ENCODE measurements around the gene BMP7. TPM values are rescaled to one million over a fixed set of nuclear protein-coding genes. Genes with fewer than 3 reads are reported as not detected.

Gene BMP7
- total and polyA plus RNA-seq, 10 donors, result 0.26 to 1.5 (median 0.75) TPM; not detected in 1

- Histone ChIP-seq H3K27ac (no peak overlapping the region), H3K9me3 (no peaks in the 10 kb centered on the region), H3K4me1 (peaks cover 0 to 23% (median 0%) of the 10 kb centered on the region in 6 donors), H3K4me3 (no peak overlapping the region), H3K36me3 (no peaks in the 10 kb centered on the region), H3K27me3 (replicated peaks in 1 of 7) (peaks cover 0 to 14% (median 0%) of the 10 kb centered on the region in 7 donors)
- 73 to 82% (median 77%) methylated on average over 19 of the region's 19 CpGs for WGBS, 5 donors
- TF ChIP-seq POLR2AphosphoS5 (IDR thresholded peaks at IDR 0.05) (no peak), CTCF (IDR thresholded peaks at IDR 0.05 in 8 of 11, conservative IDR thresholded peaks at IDR 0.05 in 3 of 11) (no peak), POLR2A (IDR thresholded peaks at IDR 0.05) (no peak)
- intact Hi-C loops (cut with DNase I; ENCODE audit: low total_unique reads), result no loop called here
- DNase-seq, result no peak
Observed at GRCh38 chr20:57221916-57222630, 44.4 kb downstream of the BMP7 start.

- Histone ChIP-seq H3K4me3 (no peak overlapping the region), H3K27me3 (replicated peaks in 1 of 7) (peaks cover 0 to 15% (median 0%) of the 10 kb centered on the region in 7 donors), H3K36me3 (no peaks in the 10 kb centered on the region), H3K27ac (no peak overlapping the region), H3K4me1 (peaks cover 0 to 23% (median 0%) of the 10 kb centered on the region in 6 donors), H3K9me3 (no peaks in the 10 kb centered on the region)
- 76 to 86% (median 79%) methylated on average over 14 of the region's 14 CpGs for WGBS, 5 donors
- no peak for DNase-seq
- intact Hi-C loops (cut with DNase I; ENCODE audit: low total_unique reads), result no loop called here
- TF ChIP-seq CTCF (IDR thresholded peaks at IDR 0.05 in 8 of 11, conservative IDR thresholded peaks at IDR 0.05 in 3 of 11), result no peak
- no peak for TF ChIP-seq POLR2AphosphoS5 (IDR thresholded peaks at IDR 0.05)
- TF ChIP-seq POLR2A (IDR thresholded peaks at IDR 0.05), result no peak
Observed at GRCh38 chr20:57220337-57221145, 45.9 kb downstream of the BMP7 start.

- no peak for TF ChIP-seq POLR2A (IDR thresholded peaks at IDR 0.05)
- TF ChIP-seq POLR2AphosphoS5 (IDR thresholded peaks at IDR 0.05), result no peak
- TF ChIP-seq CTCF (IDR thresholded peaks at IDR 0.05 in 8 of 11, conservative IDR thresholded peaks at IDR 0.05 in 3 of 11), result no peak
- Histone ChIP-seq H3K27ac (no peak overlapping the region), H3K9me3 (no peaks in the 10 kb centered on the region), H3K27me3 (replicated peaks in 1 of 7) (peaks cover 0 to 17% (median 0%) of the 10 kb centered on the region in 7 donors), H3K4me3 (no peak overlapping the region), H3K36me3 (no peaks in the 10 kb centered on the region), H3K4me1 (peaks cover 0 to 16% (median 0%) of the 10 kb centered on the region in 6 donors)
- no peak for DNase-seq
- intact Hi-C loops (cut with DNase I; ENCODE audit: low total_unique reads), result no loop called here
- WGBS, 5 donors, result 83 to 92% (median 90%) methylated on average over 9 to 11 of the region's 11 CpGs
Observed at GRCh38 chr20:57219071-57219677, 47.3 kb downstream of the BMP7 start.

Data from spleen (tissue), 11 donors.